A673 (cell line): Measurements from ENCODE around the gene ARHGAP26. TPM values are rescaled to one million over a fixed set of nuclear protein-coding genes. Genes with fewer than 3 reads are reported as not detected.
A peak's percentile ranks its signal among the peaks of the same experiment; 100 is the strongest.

Source experiments
- BruUV-seq: library from RNA; stranded (reverse); fragments of 400-500 nt; replicated peaks from 2 replicates; lab custom pipeline; 2021; lab: Mats Ljungman, UMichigan
- CTCF ChIA-PET: fragments of 300-600 bp; sonication (Branson Sonifier 250); formaldehyde crosslinking; loops from one replicate; lab custom pipeline; 2022; ENCODE audit warnings: antibody characterized with exemption; lab: Charles Lee
- POLR2A ChIA-PET: fragments of 300-600 bp; sonication (Branson Sonifier 250); formaldehyde crosslinking; loops from one replicate; lab custom pipeline; 2022; ENCODE audit warnings: antibody characterized with exemption; ENCODE audit not compliant: low non-redundant PET; lab: Charles Lee
- DNase-seq: peaks from one replicate; pipeline ENCODE4 v3.0.0-alpha.2; 2015; ENCODE audit warnings: low spot score
- H3K27ac ChIP-seq: fragments of 200-600 bp; sonication (generic); 2 replicates; pipeline ENCODE4 v1.5.1; 2016; ENCODE audit warnings: mixed run types, low read depth, mild to moderate bottlenecking, mixed read lengths, antibody characterized with exemption, low read length; ENCODE audit not compliant: poor library complexity, severe bottlenecking
- H3K27me3 ChIP-seq: fragments of 200-600 bp; sonication (generic); replicated peaks from 2 replicates; pipeline ENCODE4 v1.6.1; 2017; ENCODE audit warnings: mixed run types, low read depth, mild to moderate bottlenecking, mixed read lengths, antibody characterized with exemption, low read length; ENCODE audit not compliant: insufficient read depth, poor library complexity
- H3K36me3 ChIP-seq: fragments of 200-600 bp; sonication (generic); 2 replicates; pipeline ENCODE4 v1.6.1; 2016; ENCODE audit warnings: mixed run types, mild to moderate bottlenecking, mixed read lengths, antibody characterized with exemption, low read length; ENCODE audit not compliant: insufficient read depth, poor library complexity, severe bottlenecking
- H3K4me1 ChIP-seq: fragments of 200-600 bp; sonication (generic); 2 replicates; pipeline ENCODE4 v1.6.1; 2017; ENCODE audit warnings: mixed run types, mild to moderate bottlenecking, mixed read lengths, antibody characterized with exemption, low read length; ENCODE audit not compliant: insufficient read depth, poor library complexity, severe bottlenecking
- H3K4me3 ChIP-seq: fragments of 200-600 bp; sonication (generic); 2 replicates; pipeline ENCODE4 v1.5.1; 2016; ENCODE audit warnings: low read depth, mixed run types, mild to moderate bottlenecking, mixed read lengths, low read length; ENCODE audit not compliant: poor library complexity, severe bottlenecking
- H3K9me3 ChIP-seq: fragments of 200-600 bp; sonication (generic); 2 replicates; pipeline ENCODE4 v1.6.1; 2016; ENCODE audit warnings: mixed run types, low read depth, mild to moderate bottlenecking, mixed read lengths, antibody characterized with exemption, low read length; ENCODE audit not compliant: poor library complexity, severe bottlenecking
- CTCF ChIP-seq: fragments of 300-800, 200-600 bp; sonication (generic); conservative IDR thresholded peaks from 2 replicates; pipeline ENCODE4 v1.5.1; 2017; ENCODE audit warnings: low read depth, mild to moderate bottlenecking, antibody characterized with exemption, low read length, moderate library complexity, mixed read lengths
- EZH2 ChIP-seq: fragments of 200-600 bp; sonication (generic); IDR thresholded peaks from 2 replicates; pipeline ENCODE4 v1.6.1; 2017; ENCODE audit warnings: borderline replicate concordance, low read depth, mild to moderate bottlenecking, mixed read lengths, antibody characterized with exemption, low read length; ENCODE audit not compliant: poor library complexity, severe bottlenecking
- intact Hi-C: fragments of 100-400 bp; cut with micrococcal nuclease; formaldehyde crosslinking; loops from one replicate; pipeline ENCODE4 v1.10.0; 2022; ENCODE audit not compliant: unreplicated experiment
- total RNA-seq: library from RNA; stranded (reverse); gene quantifications from 2 replicates; pipeline ENCODE4 v1.2.3, GENCODE V29; 2021

Gene ARHGAP26
- total RNA-seq, 1 experiment from 2014 or later: 25.5 TPM

- Histone ChIP-seq H3K4me3 (no peak overlapping the region), H3K4me1 (peaks cover 44% of the 10 kb centered on the region), H3K27me3 (no peaks in the 10 kb centered on the region), H3K36me3 (no peaks in the 10 kb centered on the region), H3K27ac (no peak overlapping the region), H3K9me3 (no peaks in the 10 kb centered on the region)
- intact Hi-C loops: no loop called here
- no TSS peak for BruUV-seq
- ChIA-PET CTCF (no interaction called here), POLR2A (no interaction called here)
- no peak for TF ChIP-seq EZH2
- TF ChIP-seq CTCF: no peak
- no peak for DNase-seq
These were observed 208.5 kb downstream of the ARHGAP26 start for GRCh38 chr5:142978726-142979125.

DNA sequence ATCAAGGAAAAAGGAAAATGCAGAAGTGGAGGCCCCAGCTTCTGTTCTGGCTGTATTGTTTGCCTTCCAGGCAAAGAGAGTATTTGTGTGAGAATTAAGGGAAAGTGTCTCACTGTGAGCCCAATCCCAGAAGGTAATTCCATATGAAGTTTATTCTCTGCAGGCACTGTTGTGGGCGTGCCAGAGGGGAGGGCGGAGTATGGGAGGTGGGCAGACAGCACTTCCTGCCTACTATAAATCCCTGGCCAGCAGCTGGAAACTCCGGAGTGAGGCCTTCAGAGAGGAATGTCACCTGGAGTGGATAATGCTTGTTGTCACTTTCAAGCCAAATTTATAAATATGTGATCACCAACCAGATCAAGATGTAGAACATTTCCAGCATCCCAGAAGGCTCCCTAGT is 209.5 kb downstream of the ARHGAP26 start:
- ChIA-PET POLR2A (no interaction called here), CTCF (no interaction called here)
- TF ChIP-seq EZH2 (no peak), CTCF (no peak)
- peaks cover 53% of the 10 kb centered on the region for H3K4me1 ChIP-seq
- BruUV-seq: no TSS peak
- H3K27ac ChIP-seq: no peak overlapping the region
- DNase-seq: peak; percentile 73
- no peaks in the 10 kb centered on the region for H3K27me3 ChIP-seq
- no peaks in the 10 kb centered on the region for H3K36me3 ChIP-seq
- no peaks in the 10 kb centered on the region for H3K9me3 ChIP-seq
- intact Hi-C loops: no loop called here
- no peak overlapping the region for H3K4me3 ChIP-seq

GRCh38 chr5:142981475-142981874 is 211.3 kb downstream of the ARHGAP26 start:
- CTCF ChIA-PET: interaction anchor here (0.5 to 0.9 kb wide), 2 partner anchors 22 to 268 kb away, joined by 3 to 4 read pairs; no protein-coding TSS in a partner anchor
- BruUV-seq: no TSS peak

More at GRCh38 chr5:142981475-142981874, 211.3 kb downstream of the ARHGAP26 start:
- intact Hi-C loops: no loop called here
- peak overlapping the region; percentile 88 for H3K27ac ChIP-seq
- no peaks in the 10 kb centered on the region for H3K27me3 ChIP-seq
- peak; percentile 88 for DNase-seq
- POLR2A ChIA-PET: no interaction called here
- peak overlapping the region; percentile 13 for H3K4me3 ChIP-seq
- H3K36me3 ChIP-seq: no peaks in the 10 kb centered on the region
- TF ChIP-seq EZH2: no peak
- TF ChIP-seq CTCF: no peak
- peaks cover 55% of the 10 kb centered on the region for H3K4me1 ChIP-seq
- H3K9me3 ChIP-seq: no peaks in the 10 kb centered on the region
